ENCODE results near the gene TMEM132A.
"Not testable (repeated sequence)": the region's sequence is repeated elsewhere in the genome, so short reads cannot be mapped to it uniquely, and the experiment has no call there.

Gene TMEM132A

GRCh38 chr11:60905551-60906113 is 18.6 kb upstream of the TMEM132A start:
- peak in 1 of 2 donors; percentile 10 for DNase-seq (ENCODE audit: low read depth in 1 of 2, low spot score in 1 of 2)

- peak; percentile 97 for DNase-seq (ENCODE audit: low read depth in 1 of 2, low spot score in 1 of 2)
These were observed 17.9 kb upstream of the TMEM132A start, which contains the start of gene PRPF19 for GRCh38 chr11:60906132-60906972. TSS of gene PRPF19 (minus strand) at chr11:60906585. CDS start at chr11:60906382, 203 bp downstream.

GRCh38 chr11:60908803-60909202 is 15.5 kb upstream of the TMEM132A start:
- DNase-seq (ENCODE audit: low read depth in 1 of 2, low spot score in 1 of 2): no peak

GRCh38 chr11:60909680-60910280 is 14.5 kb upstream of the TMEM132A start:
- not testable (repeated sequence) for DNase-seq (ENCODE audit: low read depth in 1 of 2, low spot score in 1 of 2)

- DNase-seq (ENCODE audit: low read depth in 1 of 2, low spot score in 1 of 2): no peak
These were observed 14.0 kb upstream of the TMEM132A start for GRCh38 chr11:60910281-60910687.

GRCh38 chr11:60910711-60911380 is 13.4 kb upstream of the TMEM132A start:
- DNase-seq (ENCODE audit: low read depth in 1 of 2, low spot score in 1 of 2): no peak

- DNase-seq (ENCODE audit: low read depth in 1 of 2, low spot score in 1 of 2): no peak
These were observed 11.9 kb upstream of the TMEM132A start for GRCh38 chr11:60912223-60912850.

GRCh38 chr11:60912851-60913528 is 11.3 kb upstream of the TMEM132A start:
- no peak for DNase-seq (ENCODE audit: low read depth in 1 of 2, low spot score in 1 of 2)

- peak; percentile 71 to 72 for DNase-seq (ENCODE audit: low read depth in 1 of 2, low spot score in 1 of 2)
These were observed 10.2 kb upstream of the TMEM132A start, which contains the start of gene TMEM109 for GRCh38 chr11:60913793-60914632. TSS of gene TMEM109 (plus strand) at chr11:60914158. CDS start at chr11:60919694, 5,536 bp downstream.

GRCh38 chr11:60914633-60915247 is 9.5 kb upstream of the TMEM132A start:
- DNase-seq (ENCODE audit: low read depth in 1 of 2, low spot score in 1 of 2): peak in 1 of 2 donors; percentile 17

GRCh38 chr11:60915248-60915914 is 8.9 kb upstream of the TMEM132A start:
- DNase-seq (ENCODE audit: low read depth in 1 of 2, low spot score in 1 of 2): peak; percentile 27 to 59

- DNase-seq (ENCODE audit: low read depth in 1 of 2, low spot score in 1 of 2): no peak
These were observed 7.5 kb upstream of the TMEM132A start for GRCh38 chr11:60916669-60917206.

- DNase-seq (ENCODE audit: low read depth in 1 of 2, low spot score in 1 of 2): no peak
These were observed 7.0 kb upstream of the TMEM132A start for GRCh38 chr11:60917267-60917666.

GRCh38 chr11:60918251-60918938 is 5.9 kb upstream of the TMEM132A start:
- DNase-seq (ENCODE audit: low read depth in 1 of 2, low spot score in 1 of 2): no peak

- DNase-seq (ENCODE audit: low read depth in 1 of 2, low spot score in 1 of 2): no peak
These were observed 5.4 kb upstream of the TMEM132A start for GRCh38 chr11:60918939-60919265.

- DNase-seq (ENCODE audit: low read depth in 1 of 2, low spot score in 1 of 2): no peak
These were observed 4.9 kb upstream of the TMEM132A start for GRCh38 chr11:60919320-60919719.

GRCh38 chr11:60919956-60920355 is 4.3 kb upstream of the TMEM132A start:
- DNase-seq (ENCODE audit: low read depth in 1 of 2, low spot score in 1 of 2): no peak

GRCh38 chr11:60921259-60921658 is 3.0 kb upstream of the TMEM132A start:
- no peak for DNase-seq (ENCODE audit: low read depth in 1 of 2, low spot score in 1 of 2)

Measured in stimulated activated CD4-positive, alpha-beta T cell treated with anti-CD3 and anti-CD28 coated beads, Interleukin-15, amount 100 ng/mL, for 1 hour (primary cell).